ENCODE results near the gene ACADSB.

Gene ACADSB

GRCh38 chr10:123042708-123043408 lies 34.1 kb downstream of the ACADSB start:
- no peak for DNase-seq (ENCODE audit: low read depth)

GRCh38 chr10:123043409-123043925 lies 34.7 kb downstream of the ACADSB start:
- DNase-seq (ENCODE audit: low read depth), result peak; percentile 31

GRCh38 chr10:123044391-123044790 lies 35.6 kb downstream of the ACADSB start:
- no peak for DNase-seq (ENCODE audit: low read depth)

- DNase-seq (ENCODE audit: low read depth), result no peak
These were observed 37.3 kb downstream of the ACADSB start for GRCh38 chr10:123045961-123046731.

GRCh38 chr10:123057968-123058367 lies 49.2 kb downstream of the ACADSB start:
- DNase-seq (ENCODE audit: low read depth), result no peak

GRCh38 chr10:123061865-123062264 lies 53.1 kb downstream of the ACADSB start:
- DNase-seq (ENCODE audit: low read depth), result no peak

- no peak for DNase-seq (ENCODE audit: low read depth)
These were observed 53.9 kb downstream of the ACADSB start for GRCh38 chr10:123062726-123063125.

GRCh38 chr10:123068087-123068853 lies 59.5 kb downstream of the ACADSB start:
- DNase-seq (ENCODE audit: low read depth), result no peak

GRCh38 chr10:123069246-123069986 lies 60.6 kb downstream of the ACADSB start:
- no peak for DNase-seq (ENCODE audit: low read depth)

- DNase-seq (ENCODE audit: low read depth), result no peak
These were observed 64.4 kb downstream of the ACADSB start for GRCh38 chr10:123073187-123073586.

GRCh38 chr10:123074215-123074614 lies 65.4 kb downstream of the ACADSB start:
- no peak for DNase-seq (ENCODE audit: low read depth)

GRCh38 chr10:123081896-123082295 lies 73.1 kb downstream of the ACADSB start:
- no peak for DNase-seq (ENCODE audit: low read depth)

GRCh38 chr10:123083811-123084210 lies 75.0 kb downstream of the ACADSB start:
- no peak for DNase-seq (ENCODE audit: low read depth)

GRCh38 chr10:123086281-123086680 lies 77.5 kb downstream of the ACADSB start:
- DNase-seq (ENCODE audit: low read depth), result no peak

- DNase-seq (ENCODE audit: low read depth), result no peak
These were observed 78.5 kb downstream of the ACADSB start for GRCh38 chr10:123087348-123087747.

GRCh38 chr10:123087786-123088185 lies 79.0 kb downstream of the ACADSB start:
- no peak for DNase-seq (ENCODE audit: low read depth)

- DNase-seq (ENCODE audit: low read depth), result no peak
These were observed 84.0 kb downstream of the ACADSB start for GRCh38 chr10:123092635-123093414.

GRCh38 chr10:123093489-123093888 lies 84.7 kb downstream of the ACADSB start:
- no peak for DNase-seq (ENCODE audit: low read depth)

GRCh38 chr10:123096452-123096851 lies 87.6 kb downstream of the ACADSB start:
- DNase-seq (ENCODE audit: low read depth), result no peak

- DNase-seq (ENCODE audit: low read depth), result no peak
These were observed 88.2 kb downstream of the ACADSB start for GRCh38 chr10:123097039-123097438.

Measured in GM04504 (cell line).